Measurements from ENCODE around the gene SLC2A9. TPM values are rescaled to one million over a fixed set of nuclear protein-coding genes. Genes with fewer than 3 reads are reported as not detected.

Gene SLC2A9
- total and polyA plus RNA-seq, 8 donors = 2.2 to 19.0 (median 4.3) TPM

- no peak for TF ChIP-seq CTCF (IDR thresholded peaks at IDR 0.05)
- intact Hi-C loops (cut with DNase I) = no loop called here
- ATAC-seq (no peak), DNase-seq (no peak)
- Histone ChIP-seq H3K27ac (no peak overlapping the region), H3K4me3 (no peak overlapping the region), H3K4me1 (peaks cover 19 to 25% of the 10 kb centered on the region in 2 donors), H3K27me3 (no peaks in the 10 kb centered on the region), H3K9me3 (no peaks in the 10 kb centered on the region), H3K36me3 (no peaks in the 10 kb centered on the region)
These were observed 19.0 kb downstream of the SLC2A9 start for GRCh38 chr4:10002278-10002677.

- Histone ChIP-seq H3K4me3 (no peak overlapping the region), H3K9me3 (no peaks in the 10 kb centered on the region), H3K27me3 (no peaks in the 10 kb centered on the region), H3K27ac (no peak overlapping the region), H3K36me3 (no peaks in the 10 kb centered on the region), H3K4me1 (peaks cover 15 to 25% of the 10 kb centered on the region in 2 donors)
- TF ChIP-seq CTCF (IDR thresholded peaks at IDR 0.05) = no peak
- ATAC-seq (no peak), DNase-seq (no peak)
- intact Hi-C loops (cut with DNase I) = no loop called here
These were observed 19.5 kb downstream of the SLC2A9 start for GRCh38 chr4:10001757-10002156.

- Histone ChIP-seq H3K4me1 (peaks cover 0 to 8% of the 10 kb centered on the region in 2 donors), H3K27ac (no peak overlapping the region), H3K9me3 (no peaks in the 10 kb centered on the region), H3K36me3 (no peaks in the 10 kb centered on the region), H3K27me3 (no peaks in the 10 kb centered on the region), H3K4me3 (no peak overlapping the region)
- no peak for TF ChIP-seq CTCF (IDR thresholded peaks at IDR 0.05)
- intact Hi-C loops (cut with DNase I) = no loop called here
- ATAC-seq (no peak), DNase-seq (no peak)
These were observed 21.2 kb downstream of the SLC2A9 start for GRCh38 chr4:9999956-10000561.

DNA sequence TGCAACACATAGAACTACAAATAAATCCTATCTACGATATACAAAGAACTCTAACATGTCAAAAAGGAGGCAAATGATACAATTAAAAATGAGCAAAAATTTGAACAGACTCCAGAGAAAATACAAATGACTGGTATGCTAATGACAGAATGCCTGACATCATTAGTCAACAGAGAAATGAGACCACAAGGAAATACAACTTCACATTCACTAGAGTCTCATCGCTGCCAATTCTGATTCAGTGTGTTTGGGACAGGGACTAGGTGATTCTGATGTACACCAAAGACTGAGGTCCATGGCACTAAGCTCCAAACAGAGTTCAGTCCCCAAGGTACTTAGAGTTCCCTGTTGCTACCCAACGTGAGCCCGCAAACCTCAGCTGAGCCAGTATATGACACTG, 23.4 kb downstream of the SLC2A9 start:
- Histone ChIP-seq H3K4me3 (no peak overlapping the region), H3K36me3 (no peaks in the 10 kb centered on the region), H3K4me1 (peaks cover 0 to 5% of the 10 kb centered on the region in 2 donors), H3K27me3 (no peaks in the 10 kb centered on the region), H3K27ac (no peak overlapping the region), H3K9me3 (no peaks in the 10 kb centered on the region)
- no peak for TF ChIP-seq CTCF (IDR thresholded peaks at IDR 0.05)
- DNase-seq = no peak
- intact Hi-C loops (cut with DNase I) = no loop called here
- no peak for ATAC-seq

DNA sequence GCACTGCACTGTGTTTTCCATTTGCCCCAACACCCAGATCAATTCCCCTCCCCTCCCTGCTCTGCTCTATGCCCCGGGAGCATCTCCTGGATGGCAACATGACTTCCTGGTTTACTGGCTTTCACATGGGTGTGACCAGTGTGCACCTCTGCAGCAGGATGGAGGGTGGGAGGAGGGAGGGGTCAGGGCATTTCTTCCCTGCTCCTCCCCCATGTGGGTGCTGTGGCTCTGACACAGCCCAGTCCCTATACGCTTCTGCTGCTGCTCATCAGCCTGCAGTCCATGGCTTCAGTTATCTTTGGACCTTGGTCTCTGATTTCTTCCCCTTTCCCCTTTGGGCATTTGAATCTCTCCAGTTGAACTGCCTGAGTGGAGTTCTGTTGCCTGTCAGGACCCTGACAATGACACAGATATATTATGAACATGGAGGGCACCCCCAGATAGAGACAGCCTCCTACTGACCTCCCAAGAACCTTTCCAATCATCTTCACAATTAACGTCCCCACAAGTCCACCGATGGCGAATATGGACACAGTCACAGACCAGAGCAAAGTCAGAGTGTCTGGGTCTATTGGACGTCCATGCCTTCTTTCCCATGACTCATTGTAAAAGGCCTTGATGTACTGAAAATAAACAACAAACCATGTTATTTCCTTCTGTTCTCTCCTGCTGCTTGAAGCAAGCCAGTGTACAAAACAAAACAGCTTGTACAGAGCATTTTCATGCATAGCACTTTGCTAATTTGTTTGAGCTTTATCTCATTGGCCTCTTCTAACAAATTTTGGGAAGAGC, 24.8 kb downstream of the SLC2A9 start:
- H3K4me3 ChIP-seq = no peak overlapping the region
- intact Hi-C loops (cut with DNase I) = no loop called here
- H3K36me3 ChIP-seq = no peaks in the 10 kb centered on the region
- H3K4me1 ChIP-seq = peaks cover 0 to 5% of the 10 kb centered on the region in 2 donors
- DNase-seq (no peak), ATAC-seq (no peak)
- H3K9me3 ChIP-seq = no peaks in the 10 kb centered on the region
- no peaks in the 10 kb centered on the region for H3K27me3 ChIP-seq
- no peak for TF ChIP-seq CTCF (IDR thresholded peaks at IDR 0.05)
- H3K27ac ChIP-seq = no peak overlapping the region

All from left lung (tissue), 10 donors.